Loucy (cell line): ENCODE results near the gene OR52E2.

Source experiments
- H2AFZ ChIP-seq: fragments of 200-600 bp; sonication (generic); 2 replicates; pipeline ENCODE4 v1.6.0; 2016; ENCODE audit warnings: antibody characterized with exemption, mild to moderate bottlenecking, low read length, moderate library complexity
- H3F3A ChIP-seq: fragments of 200-600 bp; 2 replicates; pipeline ENCODE4 v1.6.0; 2016; ENCODE audit warnings: antibody characterized with exemption, low read depth, mild to moderate bottlenecking
- H3K27me3 ChIP-seq: fragments of 200-600 bp; sonication (generic); 2 replicates; pipeline ENCODE4 v1.6.1; 2014; ENCODE audit warnings: low read length, mild to moderate bottlenecking; ENCODE audit not compliant: insufficient read depth, poor library complexity, severe bottlenecking
- H3K36me3 ChIP-seq: fragments of 200-600 bp; sonication (generic); 2 replicates; pipeline ENCODE4 v1.6.1; 2016; ENCODE audit warnings: low read length; ENCODE audit not compliant: insufficient read depth
- H3K4me1 ChIP-seq: fragments of 200-600 bp; sonication (generic); 2 replicates; pipeline ENCODE4 v1.5.1; 2014; ENCODE audit warnings: low read length, mild to moderate bottlenecking; ENCODE audit not compliant: insufficient read depth, poor library complexity, severe bottlenecking
- H3K4me2 ChIP-seq: fragments of 200-600 bp; sonication (generic); 2 replicates; pipeline ENCODE4 v1.6.0; 2014; ENCODE audit warnings: antibody characterized with exemption, low read length, low read depth, mild to moderate bottlenecking; ENCODE audit not compliant: poor library complexity, severe bottlenecking
- H3K4me3 ChIP-seq: fragments of 200-600 bp; sonication (generic); 2 replicates; pipeline ENCODE4 v1.5.1; 2014; ENCODE audit warnings: low read length, mild to moderate bottlenecking, mixed read lengths; ENCODE audit not compliant: poor library complexity, severe bottlenecking
- H3K79me2 ChIP-seq: fragments of 200-600 bp; sonication (generic); 2 replicates; pipeline ENCODE4 v1.6.1; 2014; ENCODE audit warnings: low read length; ENCODE audit not compliant: insufficient read depth
- H3K9ac ChIP-seq: fragments of 200-600 bp; sonication (generic); 2 replicates; pipeline ENCODE4 v1.6.0; 2014; ENCODE audit warnings: mild to moderate bottlenecking, low read depth, low read length, moderate library complexity; ENCODE audit not compliant: poor library complexity, severe bottlenecking
- H3K9me2 ChIP-seq: fragments of 200-600 bp; sonication (generic); replicated peaks from 2 replicates; pipeline ENCODE4 v1.6.1; 2016; ENCODE audit warnings: low read depth, low read length, mixed read lengths
- H3K9me3 ChIP-seq: fragments of 200-600 bp; sonication (generic); 2 replicates; pipeline ENCODE4 v1.6.1; 2014; ENCODE audit warnings: mild to moderate bottlenecking, antibody characterized with exemption, low read length, low read depth; ENCODE audit not compliant: insufficient read depth
- H4K20me1 ChIP-seq: fragments of 200-600 bp; sonication (generic); 2 replicates; pipeline ENCODE4 v1.6.0; 2014; ENCODE audit warnings: antibody characterized with exemption, low read length, mild to moderate bottlenecking; ENCODE audit not compliant: insufficient read depth, poor library complexity, severe bottlenecking
- EZH2phosphoT487 ChIP-seq: fragments of 200-600 bp; IDR thresholded peaks from 2 replicates; pipeline ENCODE4 v1.6.1; 2018; ENCODE audit warnings: antibody characterized with exemption, mild to moderate bottlenecking, moderate library complexity, borderline replicate concordance
- TF ChIP-seq, protein P1 (sequence below): fragments of 200-600 bp; sonication (generic); conservative IDR thresholded peaks from 2 replicates; pipeline ENCODE4 v1.5.1; 2014; ENCODE audit warnings: mild to moderate bottlenecking, antibody characterized with exemption, low read length

Gene OR52E2

DNA sequence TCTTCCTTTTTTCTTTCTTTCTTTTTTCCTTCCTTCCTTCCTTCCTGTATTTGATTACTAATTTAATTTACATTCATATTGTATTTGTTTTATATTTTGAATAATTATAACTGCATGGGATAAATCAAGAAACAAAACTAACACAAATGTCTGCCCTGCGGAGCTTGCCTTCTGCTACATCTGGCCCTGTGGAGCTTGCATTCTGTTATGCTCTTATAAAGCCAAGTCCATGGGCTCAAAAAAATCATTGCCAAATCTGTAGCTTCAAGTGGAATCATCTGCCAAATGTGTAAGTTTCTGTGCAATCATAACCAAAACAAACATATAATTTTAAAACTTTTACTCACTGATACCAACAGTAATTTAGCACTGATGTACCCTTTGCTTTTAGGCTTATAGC is 21.1 kb downstream of the OR52E2 start:
- H3K27me3 ChIP-seq: no peaks in the 10 kb centered on the region
- H3K36me3 ChIP-seq: no peaks in the 10 kb centered on the region
- H2AFZ ChIP-seq: no peak overlapping the region
- H3K9me3 ChIP-seq: no peaks in the 10 kb centered on the region
- H3F3A ChIP-seq: no peaks in the 10 kb centered on the region
- no peaks in the 10 kb centered on the region for H3K9me2 ChIP-seq
- H3K4me1 ChIP-seq: no peaks in the 10 kb centered on the region
- no peaks in the 10 kb centered on the region for H3K79me2 ChIP-seq
- no peaks in the 10 kb centered on the region for H4K20me1 ChIP-seq
- no peak overlapping the region for H3K4me2 ChIP-seq
- no peak overlapping the region for H3K9ac ChIP-seq
- no peak overlapping the region for H3K4me3 ChIP-seq
- TF ChIP-seq EZH2phosphoT487: no peak
- TF ChIP-seq, protein P1, sequence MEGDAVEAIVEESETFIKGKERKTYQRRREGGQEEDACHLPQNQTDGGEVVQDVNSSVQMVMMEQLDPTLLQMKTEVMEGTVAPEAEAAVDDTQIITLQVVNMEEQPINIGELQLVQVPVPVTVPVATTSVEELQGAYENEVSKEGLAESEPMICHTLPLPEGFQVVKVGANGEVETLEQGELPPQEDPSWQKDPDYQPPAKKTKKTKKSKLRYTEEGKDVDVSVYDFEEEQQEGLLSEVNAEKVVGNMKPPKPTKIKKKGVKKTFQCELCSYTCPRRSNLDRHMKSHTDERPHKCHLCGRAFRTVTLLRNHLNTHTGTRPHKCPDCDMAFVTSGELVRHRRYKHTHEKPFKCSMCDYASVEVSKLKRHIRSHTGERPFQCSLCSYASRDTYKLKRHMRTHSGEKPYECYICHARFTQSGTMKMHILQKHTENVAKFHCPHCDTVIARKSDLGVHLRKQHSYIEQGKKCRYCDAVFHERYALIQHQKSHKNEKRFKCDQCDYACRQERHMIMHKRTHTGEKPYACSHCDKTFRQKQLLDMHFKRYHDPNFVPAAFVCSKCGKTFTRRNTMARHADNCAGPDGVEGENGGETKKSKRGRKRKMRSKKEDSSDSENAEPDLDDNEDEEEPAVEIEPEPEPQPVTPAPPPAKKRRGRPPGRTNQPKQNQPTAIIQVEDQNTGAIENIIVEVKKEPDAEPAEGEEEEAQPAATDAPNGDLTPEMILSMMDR: no peak

- no peak overlapping the region for H3K9ac ChIP-seq
- no peak overlapping the region for H3K4me3 ChIP-seq
- no peaks in the 10 kb centered on the region for H3K27me3 ChIP-seq
- no peaks in the 10 kb centered on the region for H3K79me2 ChIP-seq
- H3K4me1 ChIP-seq: no peaks in the 10 kb centered on the region
- no peaks in the 10 kb centered on the region for H3K36me3 ChIP-seq
- H3K9me2 ChIP-seq: no peaks in the 10 kb centered on the region
- no peaks in the 10 kb centered on the region for H4K20me1 ChIP-seq
- H3K4me2 ChIP-seq: no peak overlapping the region
- H2AFZ ChIP-seq: no peak overlapping the region
- TF ChIP-seq, protein P1: no peak
- TF ChIP-seq EZH2phosphoT487: no peak
- H3F3A ChIP-seq: no peaks in the 10 kb centered on the region
- H3K9me3 ChIP-seq: no peaks in the 10 kb centered on the region
These were observed 21.5 kb downstream of the OR52E2 start for GRCh38 chr11:5037926-5038325.

DNA sequence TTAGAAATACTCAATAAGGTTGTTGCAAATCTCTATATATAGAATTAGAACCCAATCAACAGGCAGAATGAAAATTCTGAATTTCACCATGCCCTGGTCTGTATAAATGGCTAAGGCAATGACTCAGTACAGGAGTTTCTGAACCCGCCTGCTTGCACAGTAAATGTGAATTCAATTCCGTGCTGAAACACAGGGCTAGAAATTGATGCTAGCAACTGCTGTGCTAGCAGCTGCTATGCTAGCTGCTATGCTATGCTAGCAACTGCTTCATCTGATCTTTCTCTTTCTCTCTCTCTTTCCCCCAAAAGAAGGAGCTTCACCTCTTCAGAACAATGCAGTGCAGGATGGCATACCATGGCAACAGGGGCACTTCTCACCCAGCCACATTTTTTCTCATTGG is 22.8 kb downstream of the OR52E2 start:
- no peak for TF ChIP-seq EZH2phosphoT487
- TF ChIP-seq, protein P1: no peak
- H4K20me1 ChIP-seq: no peaks in the 10 kb centered on the region

More for the DNA sequence above, 22.8 kb downstream of the OR52E2 start:
- Histone ChIP-seq H3K27me3 (no peaks in the 10 kb centered on the region), H3K9me3 (no peaks in the 10 kb centered on the region), H3K4me1 (no peaks in the 10 kb centered on the region), H3K4me2 (no peak overlapping the region), H2AFZ (no peak overlapping the region), H3F3A (no peaks in the 10 kb centered on the region), H3K9ac (no peak overlapping the region), H3K79me2 (no peaks in the 10 kb centered on the region), H3K36me3 (no peaks in the 10 kb centered on the region), H3K9me2 (no peaks in the 10 kb centered on the region), H3K4me3 (no peak overlapping the region)
